Measurements from ENCODE around the gene SCN5A. TPM values are rescaled to one million over a fixed set of nuclear protein-coding genes. Genes with fewer than 3 reads are reported as not detected.

Gene SCN5A
- polyA plus RNA-seq, 1 of the 3 experiments (the other 2 are of a cell fraction), result 0.18 TPM

DNA sequence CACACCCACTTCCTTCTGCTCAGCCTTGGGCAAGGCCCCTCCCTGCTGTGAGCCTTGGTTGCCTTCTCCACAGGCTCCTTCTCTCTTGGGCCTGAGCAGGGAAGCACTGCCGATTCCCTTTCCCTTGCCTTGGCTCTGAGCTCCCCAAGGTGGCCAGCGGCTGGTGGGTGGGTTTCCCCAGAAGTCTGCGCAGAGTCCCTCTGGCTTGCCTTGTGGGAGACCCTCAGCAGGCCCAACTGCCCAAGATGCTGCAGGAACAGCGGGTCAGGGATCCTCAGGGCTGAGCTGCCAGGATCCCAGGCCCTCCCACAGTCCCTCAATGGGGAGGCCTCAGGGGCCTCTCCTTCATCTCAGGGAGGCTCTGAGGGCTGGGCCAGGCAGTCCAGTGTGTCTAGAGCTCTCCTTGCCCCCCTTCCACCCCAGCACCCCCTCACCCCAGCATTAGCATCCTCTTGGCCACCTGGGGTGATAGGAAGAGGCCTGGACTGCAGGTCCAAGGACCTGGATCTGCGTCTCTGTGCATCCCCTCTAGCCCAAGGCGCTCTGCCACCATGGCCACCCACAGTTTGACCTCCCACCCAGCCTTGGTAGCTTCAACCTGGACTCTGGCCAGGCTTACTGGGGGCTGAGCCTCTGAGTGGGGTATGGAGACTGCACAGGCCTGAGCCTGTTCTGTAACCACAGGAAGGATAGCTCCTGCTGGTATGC is 84.7 kb downstream of the SCN5A start:
- H3K9ac ChIP-seq, result no peak overlapping the region
- H3K27me3 ChIP-seq (ENCODE audit: insufficient read depth), result no peaks in the 10 kb centered on the region
- no peaks in the 10 kb centered on the region for H4K20me1 ChIP-seq (ENCODE audit: insufficient read depth)
- H3K27ac ChIP-seq (ENCODE audit: low read depth in 2 of 2, low read length in 1 of 2), result no peak overlapping the region
- no peak overlapping the region for H3K4me2 ChIP-seq
- DNase-seq, result no peak
- no peak overlapping the region for H2AFZ ChIP-seq (ENCODE audit: low read depth)
- H3K36me3 ChIP-seq (replicated peaks in 1 of 2; ENCODE audit: control insufficient read depth in 1 of 2, insufficient read depth in 2 of 2, low read length in 1 of 2), result no peaks in the 10 kb centered on the region
- no peaks in the 10 kb centered on the region for H3K9me2 ChIP-seq
- no peak for TF ChIP-seq SIN3A (IDR thresholded peaks at IDR 0.05; ENCODE audit: borderline replicate concordance, low read depth, low read length)
- no peak for TF ChIP-seq GATA2 (CRISPR knock-in tag; IDR thresholded peaks at IDR 0.05)
- TF ChIP-seq FOXJ3 (CRISPR knock-in tag; IDR thresholded peaks at IDR 0.05), result no peak
- no peak for TF ChIP-seq RXRA (IDR thresholded peaks at IDR 0.05; ENCODE audit: borderline replicate concordance, low read depth)
- TF ChIP-seq, protein P1, sequence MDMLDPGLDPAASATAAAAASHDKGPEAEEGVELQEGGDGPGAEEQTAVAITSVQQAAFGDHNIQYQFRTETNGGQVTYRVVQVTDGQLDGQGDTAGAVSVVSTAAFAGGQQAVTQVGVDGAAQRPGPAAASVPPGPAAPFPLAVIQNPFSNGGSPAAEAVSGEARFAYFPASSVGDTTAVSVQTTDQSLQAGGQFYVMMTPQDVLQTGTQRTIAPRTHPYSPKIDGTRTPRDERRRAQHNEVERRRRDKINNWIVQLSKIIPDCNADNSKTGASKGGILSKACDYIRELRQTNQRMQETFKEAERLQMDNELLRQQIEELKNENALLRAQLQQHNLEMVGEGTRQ (IDR thresholded peaks at IDR 0.05; ENCODE audit: borderline replicate concordance, low read depth, low read length), result no peak
- no peak for TF ChIP-seq JUND (IDR thresholded peaks at IDR 0.05)
- no peak for TF ChIP-seq RFX5 (IDR thresholded peaks at IDR 0.05; ENCODE audit: low read length)
- no peak for TF ChIP-seq FOSL2 (IDR thresholded peaks at IDR 0.05; ENCODE audit: borderline replicate concordance, low read depth)
- no peak for TF ChIP-seq EP300 (IDR thresholded peaks at IDR 0.05; ENCODE audit: borderline replicate concordance in 1 of 2, low read depth in 1 of 2, low read length in 1 of 2)
- no peak for TF ChIP-seq SMC3 (IDR thresholded peaks at IDR 0.05; ENCODE audit: low read depth, low read length)
- no peak for TF ChIP-seq MEF2A (IDR thresholded peaks at IDR 0.05; ENCODE audit: borderline replicate concordance, low read depth)
- no peak for TF ChIP-seq TAF1 (IDR thresholded peaks at IDR 0.05; ENCODE audit: borderline replicate concordance, low read depth, low read length)
- no peak for TF ChIP-seq TCF12 (IDR thresholded peaks at IDR 0.05)
- no peak for TF ChIP-seq MXI1 (IDR thresholded peaks at IDR 0.05; ENCODE audit: low read depth, low read length)
- no peak for TF ChIP-seq NRF1 (IDR thresholded peaks at IDR 0.05; ENCODE audit: low read depth, low read length)
- TF ChIP-seq RAD21 (IDR thresholded peaks at IDR 0.05; ENCODE audit: low read length), result no peak
- TF ChIP-seq CTCF (IDR thresholded peaks at IDR 0.05), result no peak
- no peak for TF ChIP-seq TEAD4 (IDR thresholded peaks at IDR 0.05; ENCODE audit: borderline replicate concordance, insufficient read depth)
- no peak overlapping the region for H3K4me3 ChIP-seq (ENCODE audit: low read depth in 2 of 2, low read length in 1 of 2)
- WGBS (ENCODE audit: low lambda C conversion rate), result 60% methylated on average over 1 of the region's 6 CpGs
- ChIA-PET POLR2A (interaction anchor here (1.3 kb wide), 1 partner anchor 10 kb away, joined by 3 read pairs; no protein-coding TSS in a partner anchor), CTCF (interaction anchor here (1.0 to 1.6 kb wide), 4 partner anchors 43 to 435 kb away, joined by 3 to 5 read pairs (median 4); no protein-coding TSS in a partner anchor)
- no peaks in the 10 kb centered on the region for H3K9me3 ChIP-seq
- H3F3A ChIP-seq (replicated peaks; ENCODE audit: insufficient read depth), result no peaks in the 10 kb centered on the region
- no peaks in the 10 kb centered on the region for H3K79me2 ChIP-seq (ENCODE audit: insufficient read depth)
- no peaks in the 10 kb centered on the region; a peak in 1 of 4 replicates for H3K4me1 ChIP-seq (ENCODE audit: control insufficient read depth in 1 of 2, insufficient read depth in 2 of 2, low read depth in 1 of 2, low read length in 1 of 2)

Data from SK-N-SH (cell line).